Ovary (tissue), 9 donors: Measurements from ENCODE around the gene MEGF6. TPM values are rescaled to one million over a fixed set of nuclear protein-coding genes. Genes with fewer than 3 reads are reported as not detected.

Source experiments
- DNase-seq, 5 donors: peaks; one replicate each; pipeline ENCODE4 v3.0.0-alpha.2; 2019 to 2020
- H3K27ac ChIP-seq, 2 donors: fragments of 200-600 bp; one replicate each; pipeline versions ENCODE4 v1.5.1 to v1.8.0; 2019 to 2022
- H3K27me3 ChIP-seq: fragments of 200-600 bp; one replicate; pipeline ENCODE4 v1.8.0; 2022
- H3K36me3 ChIP-seq: fragments of 200-600 bp; sonication (generic); one replicate; pipeline ENCODE4 v1.5.1; 2019
- H3K4me1 ChIP-seq: one replicate; pipeline ENCODE4 v1.8.1; 2013; ENCODE audit warnings: mild to moderate bottlenecking, moderate library complexity; ENCODE audit not compliant: insufficient read depth
- H3K4me3 ChIP-seq: fragments of 200-600 bp; sonication (generic); one replicate; pipeline ENCODE4 v1.5.1; 2017
- H3K9me3 ChIP-seq, 2 donors: fragments of 200-600 bp in 1 of 2; sonication (generic) in 1 of 2; one replicate each; pipeline versions ENCODE4 v1.5.1 to v1.8.1; 2013 to 2019; ENCODE audit warnings: mild to moderate bottlenecking in 1 of 2, moderate library complexity in 1 of 2
- CTCF ChIP-seq, 3 donors: fragments of 450-650 bp in 2 of 3; fragments of 200-600 bp in 1 of 3; IDR thresholded peaks; one replicate each; pipeline versions ENCODE4 v1.5.1 to v1.8.0; 2016 to 2022; ENCODE audit warnings: antibody characterized with exemption in 3 of 3, mild to moderate bottlenecking in 1 of 3
- EP300 ChIP-seq: sonication (generic); formaldehyde crosslinking; IDR thresholded peaks from one replicate; pipeline ENCODE4 v1.6.1; 2017; ENCODE audit warnings: antibody characterized with exemption
- POLR2A ChIP-seq: fragments of 450-650 bp; IDR thresholded peaks from one replicate; pipeline ENCODE4 v1.6.1; 2017; ENCODE audit warnings: antibody characterized with exemption, mild to moderate bottlenecking, moderate library complexity
- WGBS, 3 donors: extraction: QIAGEN DNeasy Blood & Tissue Kit in 1 of 3; methylation state at CpG; one replicate each; pipeline versions ENCODE4 v1.1.5 to v1.1.7; 2013 to 2017; 5-methylcytosine and 5-hydroxymethylcytosine counted together
- intact Hi-C, 4 donors: fragments of 100-400 bp; cut with DNase I; formaldehyde crosslinking; loops; one replicate each; pipeline versions ENCODE4 v1.11.0 to v1.15.1; 2022 to 2023
- polyA plus RNA-seq, 2 donors: library from polyadenylated mRNA; stranded (reverse); fragments of 200-250 nt in 1 of 2; fragments of 350-450 nt in 1 of 2; fragmentation: Illumina TruSeq in 1 of 2; extraction: RNeasy Lipid Tissue Mini Kit (QIAGEN cat#74804) in 1 of 2; gene quantifications; one replicate each; pipeline ENCODE4 v1.2.3, GENCODE V29; 2013 to 2014
- total RNA-seq, 7 donors: library from RNA; depleted of rRNA in 2 of 7; stranded (reverse); fragments of >200 nt in 2 of 7; fragmentation: NEBNext Ultra II Directional in 3 of 7; extraction: Animal tissue kit (Norgen Biotek cat#: 25700) in 3 of 7; gene quantifications; one replicate each; pipeline versions ENCODE4 v1.1.0 to v1.2.4, GENCODE V29; 2016 to 2023
- donor health status: DM: no; HTN: no; CAD: no; lungs with moderate emphysema.
- donor health status: DM: no; HTN: no; CAD: no.
- donor health status: Bipolar disorder and iron deficiency.
- donor health status: DM: yes; HTN: yes; CAD: no.
- donor health status: DM: no; HTN: no; CAD: no.
- donor health status: DM: yes; HTN: yes; CAD: no.

Gene MEGF6
- total and polyA plus RNA-seq, 9 donors, result 0.10 to 117 (median 12.5) TPM

- H3K9me3 ChIP-seq, result no peaks in the 10 kb centered on the region
- no peak for DNase-seq
- no peak overlapping the region for H3K4me3 ChIP-seq
- intact Hi-C loops, result no loop called here
- no peaks in the 10 kb centered on the region for H3K4me1 ChIP-seq
- H3K27me3 ChIP-seq, result no peaks in the 10 kb centered on the region
- 87 to 90% (median 89%) methylated on average over 12 of the region's 12 CpGs for WGBS, 3 donors
- H3K27ac ChIP-seq, result no peak overlapping the region
- TF ChIP-seq CTCF (IDR thresholded peaks at IDR 0.05), result peak in 1 of 3 donors; percentile 29
- TF ChIP-seq POLR2A, result no peak
- no peaks in the 10 kb centered on the region for H3K36me3 ChIP-seq
These were observed 93.1 kb downstream of the MEGF6 start for GRCh38 chr1:3518256-3518655.

- no peak overlapping the region for H3K4me3 ChIP-seq
- DNase-seq, result no peak
- 88 to 95% (median 93%) methylated on average over 16 to 27 of the region's 27 CpGs for WGBS, 3 donors
- H3K27ac ChIP-seq, result no peak overlapping the region
- H3K9me3 ChIP-seq, result no peaks in the 10 kb centered on the region
- no peaks in the 10 kb centered on the region for H3K36me3 ChIP-seq
- no peaks in the 10 kb centered on the region for H3K4me1 ChIP-seq
- TF ChIP-seq CTCF (IDR thresholded peaks at IDR 0.05) (no peak), EP300 (no peak), POLR2A (no peak)
- intact Hi-C loops, result no loop called here
- no peaks in the 10 kb centered on the region for H3K27me3 ChIP-seq
These were observed 94.2 kb downstream of the MEGF6 start for GRCh38 chr1:3516911-3517675.

- Histone ChIP-seq H3K4me3 (no peak overlapping the region), H3K36me3 (no peaks in the 10 kb centered on the region), H3K4me1 (no peaks in the 10 kb centered on the region), H3K9me3 (no peaks in the 10 kb centered on the region), H3K27me3 (no peaks in the 10 kb centered on the region), H3K27ac (no peak overlapping the region)
- TF ChIP-seq EP300 (no peak), POLR2A (no peak), CTCF (IDR thresholded peaks at IDR 0.05) (no peak)
- DNase-seq, result no peak
- intact Hi-C loops, result no loop called here
- 90 to 94% (median 91%) methylated on average over 12 to 15 of the region's 15 CpGs for WGBS, 3 donors
These were observed 94.8 kb downstream of the MEGF6 start for GRCh38 chr1:3516481-3516869.

- no peak overlapping the region for H3K27ac ChIP-seq
- TF ChIP-seq CTCF (IDR thresholded peaks at IDR 0.05), result no peak
- 81 to 87% (median 81%) methylated on average over 18 to 19 of the region's 19 CpGs for WGBS, 3 donors
- H3K9me3 ChIP-seq, result no peaks in the 10 kb centered on the region
- no peaks in the 10 kb centered on the region for H3K27me3 ChIP-seq
- H3K4me3 ChIP-seq, result no peak overlapping the region
- H3K36me3 ChIP-seq, result no peaks in the 10 kb centered on the region
- intact Hi-C loops, result no loop called here
- H3K4me1 ChIP-seq, result no peaks in the 10 kb centered on the region
- no peak for DNase-seq
These were observed 95.4 kb downstream of the MEGF6 start for GRCh38 chr1:3515774-3516480.
